Astrocyte (in vitro differentiated cells and primary cell): Measurements from ENCODE around the gene TTLL1. TPM values are rescaled to one million over a fixed set of nuclear protein-coding genes. Genes with fewer than 3 reads are reported as not detected.

Source experiments
- DNase-seq: peaks from one replicate; pipeline ENCODE4 v3.0.0-alpha.2; 2010; ENCODE audit warnings: low read depth
- FAIRE-seq: peaks from 2 replicates; lab custom pipeline; 2011; peaks lifted over from hg19 to GRCh38; lab: Jason Lieb, UNC
- H2AFZ ChIP-seq: 2 replicates; pipeline ENCODE4 v1.6.0; 2012; ENCODE audit warnings: low read depth, low read length, inconsistent platforms
- H3K27ac ChIP-seq: 2 replicates; pipeline ENCODE4 v1.5.1; 2011; ENCODE audit warnings: low read depth, low read length, inconsistent platforms
- H3K27me3 ChIP-seq: 2 replicates; pipeline ENCODE4 v1.6.0; 2011; ENCODE audit warnings: low read length, inconsistent platforms; ENCODE audit not compliant: insufficient read depth
- H3K36me3 ChIP-seq: 2 replicates; pipeline ENCODE4 v1.5.1; 2011; ENCODE audit warnings: low read length, inconsistent platforms; ENCODE audit not compliant: insufficient read depth
- H3K4me1 ChIP-seq: 2 replicates; pipeline ENCODE4 v1.5.1; 2011; ENCODE audit warnings: low read length, inconsistent platforms; ENCODE audit not compliant: insufficient read depth
- H3K4me2 ChIP-seq: 2 replicates; pipeline ENCODE4 v1.6.0; 2012; ENCODE audit warnings: low read length, inconsistent platforms
- H3K4me3 ChIP-seq: 2 replicates; pipeline ENCODE4 v1.5.1; 2011; ENCODE audit warnings: low read depth, mild to moderate bottlenecking, low read length, inconsistent platforms; ENCODE audit not compliant: insufficient read depth
- H3K79me2 ChIP-seq: 2 replicates; pipeline ENCODE4 v1.6.0; 2012; ENCODE audit warnings: mild to moderate bottlenecking, low read length, inconsistent platforms; ENCODE audit not compliant: insufficient read depth
- H3K9ac ChIP-seq: 2 replicates; pipeline ENCODE4 v1.6.0; 2012; ENCODE audit warnings: mild to moderate bottlenecking, low read length, inconsistent platforms
- H3K9me3 ChIP-seq: 2 replicates; pipeline ENCODE4 v1.5.1; 2012; ENCODE audit warnings: low read depth, mild to moderate bottlenecking, low read length, inconsistent platforms; ENCODE audit not compliant: insufficient read depth
- H4K20me1 ChIP-seq: 2 replicates; pipeline ENCODE4 v1.6.0; 2012; ENCODE audit warnings: low read length, inconsistent platforms; ENCODE audit not compliant: insufficient read depth
- H3K27ac Mint-ChIP-seq: one replicate; pipeline ENCODE4 v1.8.0; 2021; ENCODE audit warnings: mild to moderate bottlenecking, mixed read lengths; ENCODE audit not compliant: unreplicated experiment
- H3K27me3 Mint-ChIP-seq: one replicate; pipeline ENCODE4 v1.8.0; 2021; ENCODE audit warnings: low read depth, mixed read lengths; ENCODE audit not compliant: unreplicated experiment
- H3K36me3 Mint-ChIP-seq: one replicate; pipeline ENCODE4 v1.8.0; 2021; ENCODE audit warnings: low read depth, mixed read lengths; ENCODE audit not compliant: unreplicated experiment
- H3K4me1 Mint-ChIP-seq: one replicate; pipeline ENCODE4 v1.8.0; 2021; ENCODE audit warnings: low read depth, mixed read lengths; ENCODE audit not compliant: unreplicated experiment
- H3K4me3 Mint-ChIP-seq: one replicate; pipeline ENCODE4 v1.8.0; 2021; ENCODE audit warnings: mild to moderate bottlenecking, moderate library complexity, mixed read lengths; ENCODE audit not compliant: unreplicated experiment
- H3K9me3 Mint-ChIP-seq: one replicate; pipeline ENCODE4 v1.8.0; 2021; ENCODE audit warnings: mild to moderate bottlenecking, mixed read lengths; ENCODE audit not compliant: unreplicated experiment
- CTCF ChIP-seq: IDR thresholded peaks from 2 replicates; pipeline ENCODE4 v1.5.1; 2011; ENCODE audit warnings: low read depth, mild to moderate bottlenecking, inconsistent platforms, low read length, moderate library complexity; ENCODE audit not compliant: insufficient read depth
- EZH2 ChIP-seq: IDR thresholded peaks from 2 replicates; pipeline ENCODE4 v1.6.1; 2012; ENCODE audit warnings: mild to moderate bottlenecking, low read length, inconsistent platforms; ENCODE audit not compliant: insufficient read depth
- total RNA-seq: library from RNA; stranded (reverse); gene quantifications from 2 replicates; pipeline ENCODE4 v1.2.1, GENCODE V29; 2021

The TTLL1 gene
- total RNA-seq, 1 donor from 2014 or later: 10.7 TPM

GRCh38 chr22:43036282-43036829 lies 52.8 kb downstream of the TTLL1 start:
- Mint-ChIP-seq H3K4me3 (no peak overlapping the region), H3K9me3 (no peaks in the 10 kb centered on the region), H3K27me3 (no peaks in the 10 kb centered on the region), H3K36me3 (peaks cover 8% of the 10 kb centered on the region), H3K4me1 (peaks cover 2% of the 10 kb centered on the region), H3K27ac (no peak overlapping the region)
- TF ChIP-seq CTCF (no peak), EZH2 (no peak)
- Histone ChIP-seq H3K27me3 (no peaks in the 10 kb centered on the region), H3K79me2 (no peaks in the 10 kb centered on the region), H3K9ac (peak overlapping the region; percentile 18), H2AFZ (no peak overlapping the region), H3K27ac (no peak overlapping the region), H3K9me3 (no peaks in the 10 kb centered on the region), H4K20me1 (no peaks in the 10 kb centered on the region), H3K4me2 (peak overlapping the region; percentile 52), H3K4me1 (peaks cover 8% of the 10 kb centered on the region), H3K36me3 (no peaks in the 10 kb centered on the region), H3K4me3 (no peak overlapping the region)
- FAIRE-seq (no peak), DNase-seq (peak; percentile 70)

GRCh38 chr22:43035250-43035649 lies 53.9 kb downstream of the TTLL1 start:
- Mint-ChIP-seq H3K9me3 (no peaks in the 10 kb centered on the region), H3K27ac (no peak overlapping the region), H3K4me3 (no peak overlapping the region), H3K4me1 (peaks cover 2% of the 10 kb centered on the region), H3K27me3 (peaks cover 4% of the 10 kb centered on the region), H3K36me3 (peaks cover 8% of the 10 kb centered on the region)
- Histone ChIP-seq H3K4me2 (no peak overlapping the region), H2AFZ (no peak overlapping the region), H3K36me3 (no peaks in the 10 kb centered on the region), H3K9me3 (no peaks in the 10 kb centered on the region), H3K4me3 (no peak overlapping the region), H3K9ac (no peak overlapping the region), H3K79me2 (no peaks in the 10 kb centered on the region), H3K27ac (no peak overlapping the region), H4K20me1 (no peaks in the 10 kb centered on the region), H3K27me3 (no peaks in the 10 kb centered on the region), H3K4me1 (peaks cover 8% of the 10 kb centered on the region)
- TF ChIP-seq CTCF (no peak), EZH2 (no peak)
- DNase-seq: no peak
- no peak for FAIRE-seq

GRCh38 chr22:43031617-43032016 lies 57.6 kb downstream of the TTLL1 start:
- Histone ChIP-seq H3K36me3 (no peaks in the 10 kb centered on the region), H3K9me3 (no peaks in the 10 kb centered on the region), H3K4me2 (no peak overlapping the region), H3K27me3 (no peaks in the 10 kb centered on the region), H4K20me1 (no peaks in the 10 kb centered on the region), H3K27ac (no peak overlapping the region), H2AFZ (no peak overlapping the region), H3K9ac (no peak overlapping the region), H3K4me3 (no peak overlapping the region), H3K4me1 (peaks cover 8% of the 10 kb centered on the region), H3K79me2 (no peaks in the 10 kb centered on the region)
- H3K27ac Mint-ChIP-seq: no peak overlapping the region
- FAIRE-seq (no peak), DNase-seq (no peak)
- no peak overlapping the region for H3K4me3 Mint-ChIP-seq
- peaks cover 7% of the 10 kb centered on the region for H3K27me3 Mint-ChIP-seq
- TF ChIP-seq EZH2: no peak
- TF ChIP-seq CTCF: no peak
- H3K4me1 Mint-ChIP-seq: peaks cover 2% of the 10 kb centered on the region
- H3K36me3 Mint-ChIP-seq: peaks cover 4% of the 10 kb centered on the region
- no peaks in the 10 kb centered on the region for H3K9me3 Mint-ChIP-seq
